ENCODE data around the gene ABCC6.
"Not testable (repeated sequence)": the region's sequence is repeated elsewhere in the genome, so short reads cannot be mapped to it uniquely, and the experiment has no call there.

Gene ABCC6

GRCh38 chr16:16158741-16159374 lies 64.4 kb downstream of the ABCC6 start:
- no peak for DNase-seq

GRCh38 chr16:16158082-16158658 lies 65.1 kb downstream of the ABCC6 start:
- no peak for DNase-seq

GRCh38 chr16:16157166-16157565 lies 66.1 kb downstream of the ABCC6 start:
- DNase-seq: no peak

- no peak for DNase-seq
Observed at GRCh38 chr16:16155234-16155633, 68.1 kb downstream of the ABCC6 start.

- no peak for DNase-seq
Observed at GRCh38 chr16:16154281-16154951, 68.9 kb downstream of the ABCC6 start.

- not testable (repeated sequence) for DNase-seq
Observed at GRCh38 chr16:16153000-16153399, 70.3 kb downstream of the ABCC6 start.

GRCh38 chr16:16151315-16151714 lies 72.0 kb downstream of the ABCC6 start:
- DNase-seq: no peak

- DNase-seq: no peak
Observed at GRCh38 chr16:16150878-16151152, 72.5 kb downstream of the ABCC6 start.

GRCh38 chr16:16150117-16150877 lies 73.0 kb downstream of the ABCC6 start:
- DNase-seq: no peak

- no peak for DNase-seq
Observed at GRCh38 chr16:16149710-16150116, 73.6 kb downstream of the ABCC6 start.

GRCh38 chr16:16148755-16149154 lies 74.5 kb downstream of the ABCC6 start:
- DNase-seq: no peak

- DNase-seq: not testable (repeated sequence)
Observed at GRCh38 chr16:16148000-16148599, 75.2 kb downstream of the ABCC6 start.

- no peak for DNase-seq
Observed at GRCh38 chr16:16147316-16147999, 75.8 kb downstream of the ABCC6 start.

- DNase-seq: no peak
Observed at GRCh38 chr16:16146380-16147315, 76.6 kb downstream of the ABCC6 start.

GRCh38 chr16:16145286-16145685 lies 78.0 kb downstream of the ABCC6 start:
- DNase-seq: no peak

- DNase-seq: no peak
Observed at GRCh38 chr16:16144416-16144815, 78.9 kb downstream of the ABCC6 start.

- no peak for DNase-seq
Observed at GRCh38 chr16:16143931-16144330, 79.4 kb downstream of the ABCC6 start.

GRCh38 chr16:16143038-16143763 lies 80.1 kb downstream of the ABCC6 start:
- peak; percentile 44 for DNase-seq

- DNase-seq: no peak
Observed at GRCh38 chr16:16141784-16142396, 81.4 kb downstream of the ABCC6 start.

- DNase-seq: no peak
Observed at GRCh38 chr16:16141141-16141540, 82.2 kb downstream of the ABCC6 start.

- DNase-seq: no peak
Observed at GRCh38 chr16:16140537-16140936, 82.8 kb downstream of the ABCC6 start.

Data from NCI-H510A treated with DMSO at 0.1 percent for 48 hours (cell line).